Measurements from ENCODE around the gene REXO4. TPM values are rescaled to one million over a fixed set of nuclear protein-coding genes. Genes with fewer than 3 reads are reported as not detected.

REXO4 gene
- total RNA-seq, 1 donor from 2014 or later: 33.3 TPM

GRCh38 chr9:133367221-133367620 is 50.6 kb downstream of the REXO4 start:
- no peaks in the 10 kb centered on the region for H3K27me3 Mint-ChIP-seq
- intact Hi-C loops (cut with micrococcal nuclease): no loop called here
- H3K4me3 Mint-ChIP-seq: no peak overlapping the region
- peaks cover 40% of the 10 kb centered on the region for H3K4me1 Mint-ChIP-seq
- H3K27ac Mint-ChIP-seq: no peak overlapping the region
- TF ChIP-seq, protein P1, sequence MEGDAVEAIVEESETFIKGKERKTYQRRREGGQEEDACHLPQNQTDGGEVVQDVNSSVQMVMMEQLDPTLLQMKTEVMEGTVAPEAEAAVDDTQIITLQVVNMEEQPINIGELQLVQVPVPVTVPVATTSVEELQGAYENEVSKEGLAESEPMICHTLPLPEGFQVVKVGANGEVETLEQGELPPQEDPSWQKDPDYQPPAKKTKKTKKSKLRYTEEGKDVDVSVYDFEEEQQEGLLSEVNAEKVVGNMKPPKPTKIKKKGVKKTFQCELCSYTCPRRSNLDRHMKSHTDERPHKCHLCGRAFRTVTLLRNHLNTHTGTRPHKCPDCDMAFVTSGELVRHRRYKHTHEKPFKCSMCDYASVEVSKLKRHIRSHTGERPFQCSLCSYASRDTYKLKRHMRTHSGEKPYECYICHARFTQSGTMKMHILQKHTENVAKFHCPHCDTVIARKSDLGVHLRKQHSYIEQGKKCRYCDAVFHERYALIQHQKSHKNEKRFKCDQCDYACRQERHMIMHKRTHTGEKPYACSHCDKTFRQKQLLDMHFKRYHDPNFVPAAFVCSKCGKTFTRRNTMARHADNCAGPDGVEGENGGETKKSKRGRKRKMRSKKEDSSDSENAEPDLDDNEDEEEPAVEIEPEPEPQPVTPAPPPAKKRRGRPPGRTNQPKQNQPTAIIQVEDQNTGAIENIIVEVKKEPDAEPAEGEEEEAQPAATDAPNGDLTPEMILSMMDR (IDR thresholded peaks at IDR 0.05): no peak
- no peak for DNase-seq
- ChIA-PET CTCF (no interaction called here), POLR2A (interaction anchor here (1.2 kb wide), 1 partner anchor 19 kb away, joined by 6 read pairs; the partner anchor contains the start of genes MED22 and RPL7A)
- no peaks in the 10 kb centered on the region for H3K9me3 Mint-ChIP-seq
- peaks cover 75% of the 10 kb centered on the region for H3K36me3 Mint-ChIP-seq (ENCODE audit: low read depth)
- no peak for ATAC-seq (ENCODE audit: low read depth)

DNA sequence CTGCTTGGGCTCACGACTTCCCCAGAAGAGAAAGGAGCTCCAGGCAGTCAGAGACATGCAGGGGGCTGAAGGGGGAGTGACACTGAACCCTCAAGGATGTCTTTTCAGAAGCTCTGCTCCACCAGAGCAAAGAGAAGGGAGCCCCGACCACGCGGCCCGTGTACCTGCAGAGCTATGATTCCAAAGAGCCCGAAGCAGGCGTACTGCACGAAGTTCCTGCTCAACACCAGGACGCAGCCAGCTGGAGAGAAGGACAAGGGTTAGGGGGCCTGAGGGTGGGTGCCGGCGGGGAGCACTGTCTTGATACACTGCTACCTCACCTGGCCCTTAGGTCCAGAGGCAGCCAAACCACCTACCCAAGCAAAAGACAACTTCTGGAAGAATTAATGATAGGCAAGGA is 51.4 kb downstream of the REXO4 start:
- DNase-seq (no peak), ATAC-seq (ENCODE audit: low read depth) (no peak)
- TF ChIP-seq, protein P1 (IDR thresholded peaks at IDR 0.05): no peak
- Mint-ChIP-seq H3K27me3 (no peaks in the 10 kb centered on the region), H3K27ac (no peak overlapping the region), H3K9me3 (no peaks in the 10 kb centered on the region), H3K4me3 (no peak overlapping the region), H3K36me3 (ENCODE audit: low read depth) (peaks cover 80% of the 10 kb centered on the region), H3K4me1 (peaks cover 33% of the 10 kb centered on the region)
- ChIA-PET CTCF (interaction anchor here (1.2 kb wide), 1 partner anchor 13 kb away, joined by 3 read pairs; no protein-coding TSS in a partner anchor), POLR2A (interaction anchor here (1.0 to 1.2 kb wide), 2 partner anchors 8 to 18 kb away, joined by 6 read pairs; partner anchors contain the start of genes MED22 and RPL7A)
- intact Hi-C loops (cut with micrococcal nuclease): no loop called here

- ChIA-PET CTCF (no interaction called here), POLR2A (no interaction called here)
- DNase-seq: no peak
- Mint-ChIP-seq H3K4me3 (no peak overlapping the region), H3K9me3 (no peaks in the 10 kb centered on the region), H3K27ac (no peak overlapping the region), H3K4me1 (peaks cover 14% of the 10 kb centered on the region), H3K36me3 (ENCODE audit: low read depth) (peaks cover 78% of the 10 kb centered on the region), H3K27me3 (no peaks in the 10 kb centered on the region)
- intact Hi-C loops (cut with micrococcal nuclease): no loop called here
- no peak for ATAC-seq (ENCODE audit: low read depth)
- TF ChIP-seq, protein P1 (IDR thresholded peaks at IDR 0.05): no peak
Measured at GRCh38 chr9:133362359-133363044, 55.3 kb downstream of the REXO4 start.

DNA sequence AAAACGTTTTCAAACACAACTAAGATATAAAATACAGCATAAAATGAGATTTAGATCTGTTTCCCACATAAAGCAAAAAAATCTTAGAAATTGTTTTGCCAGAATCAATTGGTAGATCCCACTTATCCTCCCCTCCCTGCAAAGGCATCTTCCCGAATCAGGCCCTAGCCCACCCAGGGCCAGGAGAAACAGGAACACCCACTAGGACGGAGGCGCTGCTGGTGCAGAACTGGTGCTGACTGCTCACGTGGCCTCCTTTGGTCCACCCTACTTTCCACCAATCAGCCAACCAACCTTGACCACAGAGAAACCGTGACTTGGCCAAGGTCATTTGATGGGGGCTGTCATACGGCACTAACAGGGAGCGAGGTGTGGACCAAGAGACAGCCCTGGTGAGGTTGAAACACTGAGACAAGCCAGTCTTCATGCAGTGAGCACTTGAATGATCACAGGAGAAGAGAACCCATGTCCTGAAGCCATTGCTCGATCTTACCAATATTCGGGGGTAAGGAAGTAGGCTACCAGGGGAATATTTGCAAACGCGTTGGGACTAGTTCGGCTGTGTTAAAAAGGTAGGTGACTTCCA is 56.2 kb downstream of the REXO4 start:
- no peaks in the 10 kb centered on the region for H3K27me3 Mint-ChIP-seq
- POLR2A ChIA-PET: no interaction called here
- H3K36me3 Mint-ChIP-seq (ENCODE audit: low read depth): peaks cover 73% of the 10 kb centered on the region
- H3K4me3 Mint-ChIP-seq: no peak overlapping the region
- CTCF ChIA-PET: no interaction called here
- intact Hi-C loops (cut with micrococcal nuclease): no loop called here
- ATAC-seq (ENCODE audit: low read depth) (no peak), DNase-seq (no peak)
- peaks cover 22% of the 10 kb centered on the region for H3K4me1 Mint-ChIP-seq
- TF ChIP-seq, protein P1 (IDR thresholded peaks at IDR 0.05): no peak
- no peaks in the 10 kb centered on the region for H3K9me3 Mint-ChIP-seq
- H3K27ac Mint-ChIP-seq: no peak overlapping the region

Data from activated B cell treated with CpG ODN at 0.5 μM for 24 hours (primary cell).